Endodermal cell (in vitro differentiated cells): ENCODE data around the gene TCF12. TPM values are rescaled to one million over a fixed set of nuclear protein-coding genes. Genes with fewer than 3 reads are reported as not detected.

Experiments used
- DNase-seq: peaks from one replicate; pipeline ENCODE4 v3.0.0-alpha.2; 2017
- H3K27ac ChIP-seq: 2 replicates; pipeline ENCODE4 v1.5.1; 2013; ENCODE audit warnings: mild to moderate bottlenecking, low read depth, low read length, moderate library complexity
- H3K27me3 ChIP-seq: 2 replicates; pipeline ENCODE4 v1.6.1; 2013; ENCODE audit warnings: mild to moderate bottlenecking, low read length, moderate library complexity; ENCODE audit not compliant: insufficient read depth, control insufficient read depth, poor library complexity, severe bottlenecking
- H3K36me3 ChIP-seq: 2 replicates; pipeline ENCODE4 v1.7.0; 2013; ENCODE audit warnings: mild to moderate bottlenecking, low read length, moderate library complexity; ENCODE audit not compliant: control insufficient read depth, insufficient read depth
- H3K4me1 ChIP-seq: one replicate; pipeline ENCODE4 v1.7.0; 2013; ENCODE audit warnings: low read length; ENCODE audit not compliant: control insufficient read depth, insufficient read depth
- H3K4me3 ChIP-seq: 2 replicates; pipeline ENCODE4 v1.5.1; 2013; ENCODE audit warnings: mild to moderate bottlenecking, low read length, moderate library complexity
- H3K9ac ChIP-seq: 2 replicates; pipeline ENCODE4 v1.6.1; 2013; ENCODE audit warnings: mild to moderate bottlenecking, low read length, moderate library complexity; ENCODE audit not compliant: poor library complexity, severe bottlenecking; ENCODE audit errors: extremely low read depth
- H3K9me3 ChIP-seq: 2 replicates; pipeline ENCODE4 v1.6.1; 2013; ENCODE audit warnings: mild to moderate bottlenecking, low read length, moderate library complexity; ENCODE audit not compliant: control insufficient read depth
- H3K27ac Mint-ChIP-seq: 2 replicates; pipeline ENCODE4 v1.8.0; 2020; ENCODE audit warnings: mixed read lengths
- H3K27me3 Mint-ChIP-seq: 2 replicates; pipeline ENCODE4 v1.8.0; 2021; ENCODE audit warnings: mild to moderate bottlenecking, mixed read lengths; ENCODE audit not compliant: insufficient read depth
- H3K36me3 Mint-ChIP-seq: 2 replicates; pipeline ENCODE4 v1.8.0; 2020; ENCODE audit warnings: low read depth, mixed read lengths
- H3K4me1 Mint-ChIP-seq: 2 replicates; pipeline ENCODE4 v1.8.0; 2020; ENCODE audit warnings: mixed read lengths
- H3K4me3 Mint-ChIP-seq: 2 replicates; pipeline ENCODE4 v1.8.0; 2020; ENCODE audit warnings: mild to moderate bottlenecking, moderate library complexity, mixed read lengths
- H3K9me3 Mint-ChIP-seq: 2 replicates; pipeline ENCODE4 v1.8.0; 2020; ENCODE audit warnings: mild to moderate bottlenecking, mixed read lengths
- CTCF ChIP-seq: fragments of 200-600 bp; sonication (generic); conservative IDR thresholded peaks from 2 replicates; pipeline ENCODE4 v1.5.0; 2021; ENCODE audit warnings: antibody characterized with exemption, mild to moderate bottlenecking
- WGBS, 2 experiments: methylation state at CpG; one replicate each; pipeline versions ENCODE4 v1.1.5 to v1.1.7; 2013; ENCODE audit warnings: missing lambda C conversion rate in 2 of 2, mixed read lengths in 1 of 2; ENCODE audit not compliant: insufficient coverage in 1 of 2, insufficient read length in 1 of 2; 5-methylcytosine and 5-hydroxymethylcytosine counted together
- total RNA-seq, 2 donors: library from RNA; stranded (reverse); fragmentation: NEBNext Ultra II Directional in 1 of 2; extraction: Animal tissue kit (Norgen Biotek cat#: 25700) in 1 of 2; gene quantifications; 2 replicates in 1 of 2; 3 replicates in 1 of 2; pipeline ENCODE4 v1.2.1, GENCODE V29; 2021

TCF12 gene
- total RNA-seq, 2 donors from 2014 or later, result 103 to 121 TPM

GRCh38 chr15:57288926-57289580 is 370.6 kb downstream of the TCF12 start:
- Histone ChIP-seq H3K27ac (no peak overlapping the region), H3K4me3 (no peak overlapping the region), H3K9me3 (no peaks in the 10 kb centered on the region), H3K27me3 (no peaks in the 10 kb centered on the region), H3K36me3 (peaks cover 63% of the 10 kb centered on the region), H3K9ac (no peak overlapping the region), H3K4me1 (no peaks in the 10 kb centered on the region)
- Mint-ChIP-seq H3K36me3 (peaks cover 42% of the 10 kb centered on the region), H3K4me3 (no peak overlapping the region), H3K4me1 (no peaks in the 10 kb centered on the region), H3K9me3 (no peaks in the 10 kb centered on the region), H3K27ac (no peak overlapping the region), H3K27me3 (no peaks in the 10 kb centered on the region)
- WGBS, 2 experiments, result 91 to 95% methylated on average over 3 to 4 of the region's 5 CpGs
- TF ChIP-seq CTCF, result no peak
- no peak for DNase-seq

GRCh38 chr15:57290187-57290586 is 371.7 kb downstream of the TCF12 start:
- Histone ChIP-seq H3K36me3 (peaks cover 53% of the 10 kb centered on the region), H3K4me1 (no peaks in the 10 kb centered on the region), H3K27me3 (no peaks in the 10 kb centered on the region), H3K9ac (no peak overlapping the region), H3K27ac (no peak overlapping the region), H3K4me3 (no peak overlapping the region), H3K9me3 (no peaks in the 10 kb centered on the region)
- H3K4me1 Mint-ChIP-seq, result no peaks in the 10 kb centered on the region
- no peak overlapping the region for H3K4me3 Mint-ChIP-seq
- peaks cover 35% of the 10 kb centered on the region for H3K36me3 Mint-ChIP-seq
- TF ChIP-seq CTCF, result no peak
- no peaks in the 10 kb centered on the region for H3K9me3 Mint-ChIP-seq
- H3K27ac Mint-ChIP-seq, result no peak overlapping the region
- DNase-seq, result no peak
- no peaks in the 10 kb centered on the region for H3K27me3 Mint-ChIP-seq
- 96 to 100% methylated on average over 1 to 2 of the region's 2 CpGs for WGBS, 2 experiments

GRCh38 chr15:57290826-57291225 is 372.4 kb downstream of the TCF12 start:
- peaks cover 47% of the 10 kb centered on the region for H3K36me3 ChIP-seq
- WGBS, 2 experiments, result 96 to 100% methylated on average over 3 to 4 of the region's 4 CpGs
- peaks cover 33% of the 10 kb centered on the region for H3K36me3 Mint-ChIP-seq

More at GRCh38 chr15:57290826-57291225, 372.4 kb downstream of the TCF12 start:
- no peaks in the 10 kb centered on the region for H3K9me3 ChIP-seq
- no peak for TF ChIP-seq CTCF
- no peak overlapping the region for H3K27ac ChIP-seq
- no peaks in the 10 kb centered on the region for H3K27me3 Mint-ChIP-seq
- H3K9me3 Mint-ChIP-seq, result no peaks in the 10 kb centered on the region
- H3K4me3 Mint-ChIP-seq, result no peak overlapping the region
- no peak overlapping the region for H3K4me3 ChIP-seq
- no peaks in the 10 kb centered on the region for H3K4me1 Mint-ChIP-seq
- no peaks in the 10 kb centered on the region for H3K4me1 ChIP-seq
- no peak for DNase-seq
- H3K27ac Mint-ChIP-seq, result no peak overlapping the region
- H3K9ac ChIP-seq, result no peak overlapping the region
- H3K27me3 ChIP-seq, result no peaks in the 10 kb centered on the region
